ENCODE data around the gene TRIO. TPM values are rescaled to one million over a fixed set of nuclear protein-coding genes. Genes with fewer than 3 reads are reported as not detected.

The TRIO gene
- total RNA-seq, 6 donors from 2014 or later, result 138 to 408 (median 156) TPM

- Histone ChIP-seq H3K4me3 (no peak overlapping the region), H3K36me3 (no peaks in the 10 kb centered on the region), H3K9me3 (no peaks in the 10 kb centered on the region), H3K4me1 (no peaks in the 10 kb centered on the region), H3K27me3 (no peaks in the 10 kb centered on the region), H3K27ac (no peak overlapping the region)
- no peak for ATAC-seq (ENCODE audit: low FRiP score in 2 of 2)
- no peak for DNase-seq
- TF ChIP-seq POLR2AphosphoS5 (IDR thresholded peaks at IDR 0.05), result no peak
- no peak for TF ChIP-seq EP300 (IDR thresholded peaks at IDR 0.05)
- no peak for TF ChIP-seq CTCF (IDR thresholded peaks at IDR 0.05)
- TF ChIP-seq POLR2A (IDR thresholded peaks at IDR 0.05), result no peak
- WGBS, 2 donors, result 96 to 97% methylated on average over 7 of the region's 7 CpGs
Observed at GRCh38 chr5:14518638-14519037, 375.5 kb downstream of the TRIO start.

GRCh38 chr5:14521748-14522147 lies 378.6 kb downstream of the TRIO start:
- Histone ChIP-seq H3K4me1 (no peaks in the 10 kb centered on the region), H3K27ac (no peak overlapping the region), H3K27me3 (no peaks in the 10 kb centered on the region), H3K36me3 (no peaks in the 10 kb centered on the region), H3K4me3 (no peak overlapping the region), H3K9me3 (no peaks in the 10 kb centered on the region)
- ATAC-seq (ENCODE audit: low FRiP score in 2 of 2) (no peak), DNase-seq (no peak)
- TF ChIP-seq POLR2A (IDR thresholded peaks at IDR 0.05), result no peak
- no peak for TF ChIP-seq EP300 (IDR thresholded peaks at IDR 0.05)
- TF ChIP-seq POLR2AphosphoS5 (IDR thresholded peaks at IDR 0.05), result no peak
- no peak for TF ChIP-seq CTCF (IDR thresholded peaks at IDR 0.05)
- 72 to 89% methylated on average over 10 of the region's 10 CpGs for WGBS, 2 donors

DNA sequence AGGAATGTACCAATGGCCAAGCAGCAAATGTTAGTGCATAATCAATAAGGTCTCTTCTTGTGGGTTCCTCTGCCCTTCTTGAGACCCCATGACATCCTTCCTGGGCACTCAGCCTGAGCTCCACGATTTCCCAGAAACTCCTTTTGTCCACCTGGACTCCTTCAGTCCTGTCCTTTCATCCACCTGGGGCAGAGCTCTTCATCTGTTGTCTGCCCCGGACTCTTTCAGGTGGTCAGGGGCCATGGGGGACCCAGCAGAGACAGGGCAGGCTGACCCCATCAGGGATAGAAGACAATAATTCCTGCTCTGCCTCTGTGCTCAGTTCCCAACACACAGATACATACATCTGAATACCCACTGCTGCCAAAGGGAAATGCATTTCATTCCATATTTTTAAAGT lies 379.6 kb downstream of the TRIO start:
- no peaks in the 10 kb centered on the region for H3K9me3 ChIP-seq
- H3K36me3 ChIP-seq, result no peaks in the 10 kb centered on the region
- TF ChIP-seq POLR2AphosphoS5 (IDR thresholded peaks at IDR 0.05) (no peak), EP300 (IDR thresholded peaks at IDR 0.05) (no peak), CTCF (IDR thresholded peaks at IDR 0.05) (no peak), POLR2A (IDR thresholded peaks at IDR 0.05) (no peak)
- DNase-seq (no peak), ATAC-seq (ENCODE audit: low FRiP score in 2 of 2) (no peak)
- no peaks in the 10 kb centered on the region for H3K27me3 ChIP-seq
- no peak overlapping the region for H3K27ac ChIP-seq
- H3K4me3 ChIP-seq, result no peak overlapping the region
- H3K4me1 ChIP-seq, result no peaks in the 10 kb centered on the region
- 77 to 79% methylated on average over 2 of the region's 2 CpGs for WGBS, 2 donors

DNA sequence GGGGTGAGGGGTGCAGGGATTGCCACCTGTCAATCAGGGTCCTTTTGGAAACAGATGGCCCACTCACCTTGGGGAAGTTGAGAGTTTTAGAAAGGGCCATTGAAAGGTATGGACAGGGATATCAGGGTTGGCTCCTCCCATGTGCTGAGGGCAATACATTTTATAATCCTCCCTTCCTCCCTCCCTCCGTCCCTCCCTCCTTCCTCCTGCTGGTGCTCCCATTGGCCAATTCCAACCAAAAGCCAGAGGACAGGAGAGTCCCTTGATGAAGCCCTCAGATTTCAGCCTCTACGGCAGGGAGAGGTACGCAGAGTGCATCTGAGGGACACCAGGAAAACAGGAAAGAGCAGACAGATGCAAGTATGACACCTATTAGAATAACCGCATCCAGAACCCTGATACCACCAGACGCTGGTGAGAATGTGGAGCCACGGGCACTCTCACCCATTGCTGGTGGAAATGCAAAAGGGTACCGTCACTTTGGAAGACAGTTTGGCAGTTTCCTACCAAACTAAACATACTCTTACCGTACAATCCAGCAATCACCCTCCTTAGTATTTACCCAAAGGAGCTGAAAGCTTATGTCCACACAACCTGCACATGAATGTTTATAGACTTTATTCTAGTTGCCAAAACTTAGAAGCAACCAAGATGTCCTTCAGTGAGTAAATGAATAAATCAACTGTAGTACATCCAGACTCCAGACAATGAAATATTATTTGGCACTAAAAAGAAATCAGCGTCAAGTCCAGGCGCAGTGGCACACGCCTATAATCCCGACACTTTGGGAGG lies 380.3 kb downstream of the TRIO start:
- 92 to 95% methylated on average over 12 of the region's 12 CpGs for WGBS, 2 donors

More for the DNA sequence above, 380.3 kb downstream of the TRIO start:
- H3K36me3 ChIP-seq, result no peaks in the 10 kb centered on the region
- no peaks in the 10 kb centered on the region for H3K9me3 ChIP-seq
- TF ChIP-seq POLR2A (IDR thresholded peaks at IDR 0.05) (no peak), EP300 (IDR thresholded peaks at IDR 0.05) (no peak), CTCF (IDR thresholded peaks at IDR 0.05) (no peak), POLR2AphosphoS5 (IDR thresholded peaks at IDR 0.05) (no peak)
- H3K27me3 ChIP-seq, result no peaks in the 10 kb centered on the region
- DNase-seq, result no peak
- no peaks in the 10 kb centered on the region for H3K4me1 ChIP-seq
- no peak overlapping the region for H3K27ac ChIP-seq
- ATAC-seq (ENCODE audit: low FRiP score in 2 of 2), result no peak
- H3K4me3 ChIP-seq, result no peak overlapping the region

Measured in upper lobe of left lung (tissue), 6 donors.